K562 (cell line): ENCODE data around the gene SMC4. TPM values are rescaled to one million over a fixed set of nuclear protein-coding genes. Genes with fewer than 3 reads are reported as not detected.

Experiments
- L3MBTL2 ChIP-seq: fragments of 450-650 bp; IDR thresholded peaks from 2 replicates; pipeline ENCODE4 v1.6.1; 2016; ENCODE audit warnings: mild to moderate bottlenecking, moderate library complexity
- MGA ChIP-seq: fragments of 450-650 bp; IDR thresholded peaks from 2 replicates; pipeline ENCODE4 v1.6.1; 2016; ENCODE audit warnings: mild to moderate bottlenecking, moderate library complexity
- POLR2G ChIP-seq: fragments of 200-400 bp; formaldehyde crosslinking; IDR thresholded peaks from 2 replicates; pipeline ENCODE4 v1.6.1; 2017; ENCODE audit warnings: low read depth, mild to moderate bottlenecking, antibody characterized with exemption, low read length, moderate library complexity
- TCF3 ChIP-seq: sonication (generic); formaldehyde crosslinking; IDR thresholded peaks from 2 replicates; pipeline ENCODE4 v1.4.0; 2020; ENCODE audit warnings: mild to moderate bottlenecking, missing genetic modification reagents
- XRCC4 ChIP-seq: IDR thresholded peaks from one replicate; pipeline ENCODE4 v1.6.1; 2011; ENCODE audit not compliant: insufficient read depth, insufficient read length; ENCODE audit errors: extremely low read depth
- ZBTB34 ChIP-seq: fragments of 250-450 bp; sonication (Bioruptor Pico); IDR thresholded peaks from 2 replicates; pipeline ENCODE4 v1.8.0; 2021; ENCODE audit warnings: mild to moderate bottlenecking, moderate library complexity
- ZNF174 ChIP-seq: fragments of 250-450 bp; sonication (Bioruptor Pico); IDR thresholded peaks from 2 replicates; pipeline ENCODE4 v1.4.0; 2020; ENCODE audit warnings: mild to moderate bottlenecking
- ZNF445 ChIP-seq: fragments of 250-450 bp; sonication (Bioruptor Pico); IDR thresholded peaks from 2 replicates; pipeline ENCODE4 v1.4.0; 2020; ENCODE audit warnings: low read depth, mild to moderate bottlenecking, moderate library complexity
- polyA plus RNA-seq, 8 experiments: library from polyadenylated mRNA; depleted of rRNA in 4 of 8; stranded (reverse) in 5 of 8; unstranded in 3 of 8; fragments of >200 nt; fragmentation: Nextera tagmentation in 2 of 8; fragmentation: Illumina TruSeq in 1 of 8; extraction: Ambion mirVana in 2 of 8; extraction: Trizol in 1 of 8; gene quantifications; 2 replicates each; pipeline versions ENCODE4 v1.2.1 to v1.2.3, GENCODE V29; 2011 to 2014; ENCODE audit warnings: inconsistent platforms in 1 of 8, missing spikeins in 1 of 8
- total RNA-seq, 7 experiments: library from RNA; depleted of rRNA in 6 of 7; stranded (reverse); fragments of >200 nt in 6 of 7; fragmentation: Illumina TruSeq in 2 of 7; extraction: Trizol in 2 of 7; gene quantifications; 2 replicates each; pipeline versions ENCODE4 v1.2.1 to v1.2.3, GENCODE V29; 2011 to 2021; ENCODE audit warnings: low replicate concordance in 1 of 7
- TF ChIP-seq, protein P1 (sequence below): sonication (generic); formaldehyde crosslinking; IDR thresholded peaks from 2 replicates; pipeline ENCODE4 v1.8.0; 2022; ENCODE audit warnings: mild to moderate bottlenecking, missing genetic modification reagents
- TF ChIP-seq, protein P2 (sequence below): fragments of 450-650 bp; IDR thresholded peaks from 2 replicates; pipeline ENCODE4 v1.6.1; 2018; ENCODE audit warnings: mild to moderate bottlenecking, low read depth; ENCODE audit not compliant: partially characterized antibody

The SMC4 gene
- total and polyA plus RNA-seq, 9 of the 15 experiments (the other 6 are each of a cell fraction or from before 2014, with no cell fraction given): 87.9 to 347 (median 176) TPM

DNA sequence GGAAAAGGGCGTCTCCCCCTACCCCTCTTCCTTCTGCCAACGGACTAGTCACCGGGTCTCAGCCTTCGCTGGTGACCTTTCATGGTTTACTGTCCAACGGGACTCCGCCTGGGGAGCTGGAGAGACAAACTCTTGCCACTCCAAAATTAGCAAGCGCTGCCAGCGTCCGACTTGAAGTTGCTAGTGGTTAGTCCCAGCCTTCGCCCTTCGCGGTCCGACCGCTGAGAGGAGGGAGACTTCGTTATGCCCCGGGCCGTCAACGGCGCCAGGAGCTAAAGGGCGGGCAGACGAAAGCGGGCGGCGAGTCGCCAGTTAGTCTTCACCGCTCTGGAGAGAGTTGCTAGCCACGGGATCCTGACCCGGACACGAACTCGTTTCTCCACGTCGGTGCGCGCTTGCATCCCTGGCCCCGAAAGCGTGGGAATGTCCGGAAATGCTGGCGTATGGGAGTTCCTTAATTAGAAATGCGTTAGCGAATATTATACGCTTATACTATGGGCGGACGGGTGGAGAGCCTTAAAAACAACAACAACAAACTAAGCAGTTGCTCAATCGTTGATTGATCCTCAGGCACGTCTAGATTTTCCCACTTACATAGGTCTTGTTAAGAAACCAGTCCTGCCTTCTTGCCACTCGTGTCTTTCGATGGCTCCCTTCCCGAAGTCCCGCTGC lies 716 bp downstream of the SMC4 start (continued):
- no peak for TF ChIP-seq MGA
- no peak for TF ChIP-seq ZNF445 (CRISPR knock-in tag)
- no peak for TF ChIP-seq TCF3 (CRISPR knock-in tag)
- no peak for TF ChIP-seq ZBTB34 (CRISPR knock-in tag)
- TF ChIP-seq, protein P1, sequence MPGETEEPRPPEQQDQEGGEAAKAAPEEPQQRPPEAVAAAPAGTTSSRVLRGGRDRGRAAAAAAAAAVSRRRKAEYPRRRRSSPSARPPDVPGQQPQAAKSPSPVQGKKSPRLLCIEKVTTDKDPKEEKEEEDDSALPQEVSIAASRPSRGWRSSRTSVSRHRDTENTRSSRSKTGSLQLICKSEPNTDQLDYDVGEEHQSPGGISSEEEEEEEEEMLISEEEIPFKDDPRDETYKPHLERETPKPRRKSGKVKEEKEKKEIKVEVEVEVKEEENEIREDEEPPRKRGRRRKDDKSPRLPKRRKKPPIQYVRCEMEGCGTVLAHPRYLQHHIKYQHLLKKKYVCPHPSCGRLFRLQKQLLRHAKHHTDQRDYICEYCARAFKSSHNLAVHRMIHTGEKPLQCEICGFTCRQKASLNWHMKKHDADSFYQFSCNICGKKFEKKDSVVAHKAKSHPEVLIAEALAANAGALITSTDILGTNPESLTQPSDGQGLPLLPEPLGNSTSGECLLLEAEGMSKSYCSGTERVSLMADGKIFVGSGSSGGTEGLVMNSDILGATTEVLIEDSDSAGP (CRISPR knock-in tag): no peak
- TF ChIP-seq ZNF174: no peak
- no peak for TF ChIP-seq L3MBTL2
- TF ChIP-seq XRCC4: no peak
- TF ChIP-seq, protein P2, sequence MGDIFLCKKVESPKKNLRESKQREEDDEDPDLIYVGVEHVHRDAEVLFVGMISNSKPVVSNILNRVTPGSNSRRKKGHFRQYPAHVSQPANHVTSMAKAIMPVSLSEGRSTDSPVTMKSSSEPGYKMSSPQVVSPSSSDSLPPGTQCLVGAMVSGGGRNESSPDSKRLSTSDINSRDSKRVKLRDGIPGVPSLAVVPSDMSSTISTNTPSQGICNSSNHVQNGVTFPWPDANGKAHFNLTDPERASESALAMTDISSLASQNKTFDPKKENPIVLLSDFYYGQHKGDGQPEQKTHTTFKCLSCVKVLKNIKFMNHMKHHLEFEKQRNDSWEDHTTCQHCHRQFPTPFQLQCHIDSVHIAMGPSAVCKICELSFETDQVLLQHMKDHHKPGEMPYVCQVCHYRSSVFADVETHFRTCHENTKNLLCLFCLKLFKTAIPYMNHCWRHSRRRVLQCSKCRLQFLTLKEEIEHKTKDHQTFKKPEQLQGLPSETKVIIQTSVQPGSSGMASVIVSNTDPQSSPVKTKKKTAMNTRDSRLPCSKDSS: no peak
- peak; percentile 12; the same call in 1 of the 2 replicates for TF ChIP-seq POLR2G
